Mucosa of descending colon (tissue), 3 donors: Measurements from ENCODE around the gene TOR1AIP2. TPM values are rescaled to one million over a fixed set of nuclear protein-coding genes. Genes with fewer than 3 reads are reported as not detected.
"Not testable (repeated sequence)": the region's sequence is repeated elsewhere in the genome, so short reads cannot be mapped to it uniquely, and the experiment has no call there.

Source experiments
- ATAC-seq: fragments of 200-7000 bp; cut with Tn5 transposase; one replicate; pipeline ENCODE4 v1.9.1; 2020; ENCODE audit warnings: mild to moderate bottlenecking, moderate library complexity
- DNase-seq, 3 donors: peaks; one replicate each; pipeline ENCODE4 v3.0.0-alpha.2; 2020
- H3K36me3 ChIP-seq: fragments of 200-600 bp; one replicate; pipeline ENCODE4 v1.8.0; 2021; ENCODE audit warnings: low read depth, mild to moderate bottlenecking
- H3K4me1 ChIP-seq: fragments of 200-600 bp; one replicate; pipeline ENCODE4 v1.8.0; 2021; ENCODE audit warnings: low read depth, mild to moderate bottlenecking
- H3K4me3 ChIP-seq: fragments of 200-600 bp; one replicate; pipeline ENCODE4 v1.8.0; 2021; ENCODE audit warnings: mild to moderate bottlenecking
- H3K9me3 ChIP-seq: fragments of 200-600 bp; one replicate; pipeline ENCODE4 v1.8.0; 2021; ENCODE audit warnings: mild to moderate bottlenecking
- CTCF ChIP-seq: fragments of 200-600 bp; IDR thresholded peaks from one replicate; pipeline ENCODE4 v1.8.0; 2022; ENCODE audit warnings: antibody characterized with exemption, mild to moderate bottlenecking
- intact Hi-C, 2 donors: fragments of 100-400 bp; cut with DNase I in 1 of 2; cut with micrococcal nuclease in 1 of 2; formaldehyde crosslinking; loops; one replicate each; pipeline versions ENCODE4 v1.11.0 to v1.11.1; 2022; cut with DNase I, micrococcal nuclease
- total RNA-seq, 3 donors: library from RNA; stranded (reverse); fragmentation: NEBNext Ultra II Directional in 2 of 3; extraction: Animal tissue kit (Norgen Biotek cat#: 25700) in 2 of 3; gene quantifications; one replicate each; pipeline versions ENCODE4 v1.2.1 to v1.2.4, GENCODE V29; 2021 to 2023
- donor health status: DM: no; HTN: no; CAD: no; lungs with moderate emphysema.
- donor health status: DM: no; HTN: no; CAD: no.
- donor health status: DM: no; HTN: yes; CAD: no.

The TOR1AIP2 gene
- total RNA-seq, 3 donors from 2014 or later, result 72.9 to 79.2 (median 73.4) TPM

- no peak for TF ChIP-seq CTCF
- no peaks in the 10 kb centered on the region for H3K36me3 ChIP-seq
- H3K9me3 ChIP-seq, result no peaks in the 10 kb centered on the region
- no peak for ATAC-seq
- H3K4me3 ChIP-seq, result no peak overlapping the region
- DNase-seq, result no peak
- intact Hi-C loops, result no loop called here
- no peaks in the 10 kb centered on the region for H3K4me1 ChIP-seq
These were observed 24.5 kb downstream of the TOR1AIP2 start for GRCh38 chr1:179853102-179853501.

- Histone ChIP-seq H3K36me3 (no peaks in the 10 kb centered on the region), H3K4me3 (no peak overlapping the region), H3K4me1 (no peaks in the 10 kb centered on the region), H3K9me3 (no peaks in the 10 kb centered on the region)
- intact Hi-C loops, result no loop called here
- no peak for TF ChIP-seq CTCF
- DNase-seq, result no peak
- no peak for ATAC-seq
These were observed 29.4 kb downstream of the TOR1AIP2 start for GRCh38 chr1:179848233-179848632.

- DNase-seq (no peak), ATAC-seq (no peak)
- no peaks in the 10 kb centered on the region for H3K4me1 ChIP-seq
- TF ChIP-seq CTCF, result no peak
- intact Hi-C loops, result no loop called here
- no peak overlapping the region for H3K4me3 ChIP-seq
- no peaks in the 10 kb centered on the region for H3K36me3 ChIP-seq
- no peaks in the 10 kb centered on the region for H3K9me3 ChIP-seq
These were observed 37.5 kb downstream of the TOR1AIP2 start for GRCh38 chr1:179840107-179840506.

GRCh38 chr1:179836686-179837445 is 40.7 kb downstream of the TOR1AIP2 start:
- H3K4me1 ChIP-seq, intact Hi-C loops, H3K9me3 ChIP-seq, H3K4me3 ChIP-seq, ATAC-seq, H3K36me3 ChIP-seq, DNase-seq: not testable (repeated sequence)

- ATAC-seq, result no peak
These were observed 45.5 kb downstream of the TOR1AIP2 start for GRCh38 chr1:179831852-179832699.

More at GRCh38 chr1:179831852-179832699, 45.5 kb downstream of the TOR1AIP2 start:
- H3K9me3 ChIP-seq, result no peaks in the 10 kb centered on the region
- DNase-seq, result no peak
- no peak for TF ChIP-seq CTCF
- intact Hi-C loops, result no loop called here
- no peaks in the 10 kb centered on the region for H3K4me1 ChIP-seq
- no peaks in the 10 kb centered on the region for H3K36me3 ChIP-seq
- H3K4me3 ChIP-seq, result no peak overlapping the region
